ENCODE data around the gene MCF2L2. TPM values are rescaled to one million over a fixed set of nuclear protein-coding genes. Genes with fewer than 3 reads are reported as not detected.
A peak's percentile ranks its signal among the peaks of the same experiment; 100 is the strongest.

Gene MCF2L2
- total and polyA plus RNA-seq, 2 donors from 2014 or later: 0.32 to 1.7 TPM

DNA sequence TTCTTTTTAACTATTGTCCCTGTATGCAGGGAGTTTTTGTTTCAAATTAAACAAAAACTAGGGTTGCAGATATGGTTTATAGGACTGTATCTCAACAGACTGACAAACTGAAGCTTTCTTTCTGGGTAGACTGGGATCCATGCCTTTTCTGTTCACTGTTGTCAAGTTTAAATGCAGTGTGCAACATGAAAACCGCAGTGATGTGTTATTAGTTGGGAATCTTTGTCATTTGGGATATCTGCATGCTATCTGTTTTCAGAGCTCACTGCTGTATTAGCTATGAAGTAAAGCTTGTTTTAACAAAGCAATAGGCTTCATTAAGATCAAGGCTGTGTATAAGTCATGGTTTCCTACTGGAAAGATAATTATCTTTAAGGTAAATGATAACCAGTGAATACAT is 21.4 kb upstream of the MCF2L2 start:
- Histone ChIP-seq H3K4me3 (ENCODE audit: low read length in 3 of 3) (peak overlapping the region in 1 of 3 donors; percentile 22), H3K9me3 (ENCODE audit: control insufficient read depth in 2 of 3, insufficient read depth in 1 of 3, low read length in 3 of 3) (no peaks in the 10 kb centered on the region), H3K36me3 (ENCODE audit: control insufficient read depth in 2 of 3, insufficient read depth in 3 of 3, low read length in 3 of 3) (peaks cover 0 to 7% (median 0%) of the 10 kb centered on the region in 3 donors), H3K9ac (ENCODE audit: low read length in 3 of 3) (no peak overlapping the region), H3K27ac (ENCODE audit: low read depth in 2 of 2, low read length in 2 of 2) (no peak overlapping the region), H3K4me1 (ENCODE audit: control insufficient read depth in 2 of 3, insufficient read depth in 2 of 3, low read depth in 1 of 3, low read length in 3 of 3) (peaks cover 0 to 4% (median 0%) of the 10 kb centered on the region in 3 donors), H3K27me3 (ENCODE audit: control insufficient read depth, insufficient read depth, low read length) (no peaks in the 10 kb centered on the region)
- DNase-seq (no peak), FAIRE-seq (no peak)
- intact Hi-C loops (cut with DNase I): no loop called here
- TF ChIP-seq, protein P1, sequence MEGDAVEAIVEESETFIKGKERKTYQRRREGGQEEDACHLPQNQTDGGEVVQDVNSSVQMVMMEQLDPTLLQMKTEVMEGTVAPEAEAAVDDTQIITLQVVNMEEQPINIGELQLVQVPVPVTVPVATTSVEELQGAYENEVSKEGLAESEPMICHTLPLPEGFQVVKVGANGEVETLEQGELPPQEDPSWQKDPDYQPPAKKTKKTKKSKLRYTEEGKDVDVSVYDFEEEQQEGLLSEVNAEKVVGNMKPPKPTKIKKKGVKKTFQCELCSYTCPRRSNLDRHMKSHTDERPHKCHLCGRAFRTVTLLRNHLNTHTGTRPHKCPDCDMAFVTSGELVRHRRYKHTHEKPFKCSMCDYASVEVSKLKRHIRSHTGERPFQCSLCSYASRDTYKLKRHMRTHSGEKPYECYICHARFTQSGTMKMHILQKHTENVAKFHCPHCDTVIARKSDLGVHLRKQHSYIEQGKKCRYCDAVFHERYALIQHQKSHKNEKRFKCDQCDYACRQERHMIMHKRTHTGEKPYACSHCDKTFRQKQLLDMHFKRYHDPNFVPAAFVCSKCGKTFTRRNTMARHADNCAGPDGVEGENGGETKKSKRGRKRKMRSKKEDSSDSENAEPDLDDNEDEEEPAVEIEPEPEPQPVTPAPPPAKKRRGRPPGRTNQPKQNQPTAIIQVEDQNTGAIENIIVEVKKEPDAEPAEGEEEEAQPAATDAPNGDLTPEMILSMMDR (IDR thresholded peaks at IDR 0.05; ENCODE audit: borderline replicate concordance, extremely low read depth, insufficient read depth): no peak

- no peak overlapping the region for H3K27ac ChIP-seq (ENCODE audit: low read depth in 2 of 2, low read length in 2 of 2)
- H3K9me3 ChIP-seq (ENCODE audit: control insufficient read depth in 2 of 3, insufficient read depth in 1 of 3, low read length in 3 of 3): no peaks in the 10 kb centered on the region
- H3K4me1 ChIP-seq (ENCODE audit: control insufficient read depth in 2 of 3, insufficient read depth in 2 of 3, low read depth in 1 of 3, low read length in 3 of 3): peaks cover 0 to 4% (median 0%) of the 10 kb centered on the region in 3 donors
- DNase-seq: peak in 1 of 5 donors; percentile 34
- no peaks in the 10 kb centered on the region for H3K27me3 ChIP-seq (ENCODE audit: control insufficient read depth, insufficient read depth, low read length)
- TF ChIP-seq, protein P1 (IDR thresholded peaks at IDR 0.05; ENCODE audit: borderline replicate concordance, extremely low read depth, insufficient read depth): no peak
- H3K9ac ChIP-seq (ENCODE audit: low read length in 3 of 3): no peak overlapping the region
- peaks cover 0 to 7% (median 0%) of the 10 kb centered on the region in 3 donors for H3K36me3 ChIP-seq (ENCODE audit: control insufficient read depth in 2 of 3, insufficient read depth in 3 of 3, low read length in 3 of 3)
- H3K4me3 ChIP-seq (ENCODE audit: low read length in 3 of 3): peak overlapping the region in 1 of 3 donors; percentile 22
- no peak for FAIRE-seq
- intact Hi-C loops (cut with DNase I): no loop called here
Observed at GRCh38 chr3:183449391-183449790, 21.0 kb upstream of the MCF2L2 start.

GRCh38 chr3:183448369-183449128 is 20.1 kb upstream of the MCF2L2 start:
- H3K4me3 ChIP-seq (ENCODE audit: low read length in 3 of 3): peak overlapping the region; percentile 90 to 98 (median 91)
- TF ChIP-seq, protein P1 (IDR thresholded peaks at IDR 0.05; ENCODE audit: borderline replicate concordance, extremely low read depth, insufficient read depth): no peak

More at GRCh38 chr3:183448369-183449128, 20.1 kb upstream of the MCF2L2 start:
- H3K27me3 ChIP-seq (ENCODE audit: control insufficient read depth, insufficient read depth, low read length): no peaks in the 10 kb centered on the region
- FAIRE-seq (no peak), DNase-seq (no peak)
- H3K4me1 ChIP-seq (ENCODE audit: control insufficient read depth in 2 of 3, insufficient read depth in 2 of 3, low read depth in 1 of 3, low read length in 3 of 3): peaks cover 0 to 4% (median 0%) of the 10 kb centered on the region in 3 donors
- no peaks in the 10 kb centered on the region for H3K9me3 ChIP-seq (ENCODE audit: control insufficient read depth in 2 of 3, insufficient read depth in 1 of 3, low read length in 3 of 3)
- no peak overlapping the region for H3K27ac ChIP-seq (ENCODE audit: low read depth in 2 of 2, low read length in 2 of 2)
- peaks cover 0 to under 1% (median 0%) of the 10 kb centered on the region in 3 donors for H3K36me3 ChIP-seq (ENCODE audit: control insufficient read depth in 2 of 3, insufficient read depth in 3 of 3, low read length in 3 of 3)
- peak overlapping the region in 2 of 3 donors; percentile 85 to 86 for H3K9ac ChIP-seq (ENCODE audit: low read length in 3 of 3)
- intact Hi-C loops (cut with DNase I): no loop called here

All from kidney (tissue), 14 donors.